GM20431 (cell line): ENCODE data around the gene THADA.
"Not testable (repeated sequence)": the region's sequence is repeated elsewhere in the genome, so short reads cannot be mapped to it uniquely, and the experiment has no call there.

Experiments used
- in situ Hi-C: fragments of 300-500 bp; cut with MseI, MboI; formaldehyde crosslinking; loops from one replicate; pipeline ENCODE4 v1.15.0; 2020; ENCODE audit warnings: low sequenced_read_pairs; ENCODE audit not compliant: unreplicated experiment

The THADA gene

GRCh38 chr2:43453179-43454170, 142.4 kb downstream of the THADA start:
- in situ Hi-C loops: no loop called here

- in situ Hi-C loops: no loop called here
Measured at GRCh38 chr2:43452318-43452731, 143.5 kb downstream of the THADA start.

- in situ Hi-C loops: no loop called here
Measured at GRCh38 chr2:43450617-43451016, 145.2 kb downstream of the THADA start.

GRCh38 chr2:43448822-43449110, 147.1 kb downstream of the THADA start:
- in situ Hi-C loops: no loop called here

GRCh38 chr2:43448011-43448821, 147.6 kb downstream of the THADA start:
- in situ Hi-C loops: no loop called here

- in situ Hi-C loops: not testable (repeated sequence)
Measured at GRCh38 chr2:43446755-43447154, 149.1 kb downstream of the THADA start.

- in situ Hi-C loops: no loop called here
Measured at GRCh38 chr2:43445781-43446180, 150.1 kb downstream of the THADA start.

- in situ Hi-C loops: no loop called here
Measured at GRCh38 chr2:43444989-43445645, 150.7 kb downstream of the THADA start.

- in situ Hi-C loops: no loop called here
Measured at GRCh38 chr2:43443282-43443681, 152.6 kb downstream of the THADA start.

GRCh38 chr2:43441195-43441594, 154.6 kb downstream of the THADA start:
- in situ Hi-C loops: no loop called here

GRCh38 chr2:43438858-43439655, 156.8 kb downstream of the THADA start:
- in situ Hi-C loops: no loop called here

- in situ Hi-C loops: no loop called here
Measured at GRCh38 chr2:43438342-43438741, 157.5 kb downstream of the THADA start.

- in situ Hi-C loops: no loop called here
Measured at GRCh38 chr2:43437363-43437762, 158.5 kb downstream of the THADA start.

- in situ Hi-C loops: no loop called here
Measured at GRCh38 chr2:43436431-43436830, 159.4 kb downstream of the THADA start.

GRCh38 chr2:43435746-43436145, 160.1 kb downstream of the THADA start:
- in situ Hi-C loops: no loop called here

GRCh38 chr2:43430489-43430888, 165.3 kb downstream of the THADA start:
- in situ Hi-C loops: no loop called here

- in situ Hi-C loops: no loop called here
Measured at GRCh38 chr2:43429369-43429768, 166.5 kb downstream of the THADA start.

- in situ Hi-C loops: no loop called here
Measured at GRCh38 chr2:43427032-43427424, 168.8 kb downstream of the THADA start.

- in situ Hi-C loops: no loop called here
Measured at GRCh38 chr2:43426305-43427031, 169.4 kb downstream of the THADA start.
